K562 (cell line): ENCODE measurements around the gene ADORA1. TPM values are rescaled to one million over a fixed set of nuclear protein-coding genes. Genes with fewer than 3 reads are reported as not detected.

Source experiments
- ATAC-seq: fragments of 200-7000 bp; cut with Tn5 transposase; 3 replicates; pipeline ENCODE4 v1.9.1; 2020; ENCODE audit warnings: moderate library complexity
- BruUV-seq: library from RNA; stranded (reverse); fragments of 400-500 nt; replicated peaks from 2 replicates; lab custom pipeline; 2021; lab: Mats Ljungman, UMichigan
- CTCF ChIA-PET: fragments of 300-600 bp; formaldehyde crosslinking; extraction: SDS; loops from one replicate; lab custom pipeline; 2021; ENCODE audit warnings: low intra/inter-chr PET ratio; lab: Yijun Ruan, JAX
- POLR2A ChIA-PET: fragments of 300-600, 350-650 bp; sonication (Branson Sonifier 250); formaldehyde crosslinking; extraction: SDS; loops from one replicate; lab custom pipeline; 2021; ENCODE audit warnings: antibody characterized with exemption, inconsistent platforms; lab: Yijun Ruan, JAX
- DNase-seq, 4 experiments: peaks; one replicate each; pipeline versions ENCODE4 v3.0.0 to v3.0.0-alpha.2; 2011 to 2018; ENCODE audit warnings: low spot score in 3 of 4, mixed read lengths in 3 of 4; ENCODE audit errors: extremely low read depth in 1 of 4
- FAIRE-seq: peaks from 2 replicates; lab custom pipeline; 2011; peaks lifted over from hg19 to GRCh38; lab: Jason Lieb, UNC
- H2AFZ ChIP-seq: 2 replicates; pipeline ENCODE4 v1.6.0; 2011; ENCODE audit warnings: low read depth, low read length, control low read depth, inconsistent platforms
- H3K27ac ChIP-seq: fragments of 200-600 bp; 3 replicates; pipeline ENCODE4 v1.8.0; 2011; ENCODE audit warnings: low read depth, mild to moderate bottlenecking, control low read depth, inconsistent platforms, low read length, moderate library complexity, mixed read lengths; ENCODE audit errors: extremely low read depth
- H3K27me3 ChIP-seq, 2 experiments: fragments of 300-600 bp in 1 of 2; 2 replicates in 1 of 2; 3 replicates in 1 of 2; pipeline versions ENCODE4 v1.6.0 to v1.8.0; 2011; ENCODE audit warnings: inconsistent platforms in 2 of 2, low read length in 2 of 2, mild to moderate bottlenecking in 1 of 2, mixed read lengths in 1 of 2, moderate library complexity in 1 of 2; ENCODE audit not compliant: control insufficient read depth in 2 of 2, insufficient read depth in 2 of 2
- H3K36me3 ChIP-seq: fragments of 300-600 bp; 3 replicates; pipeline ENCODE4 v1.8.0; 2011; ENCODE audit warnings: mild to moderate bottlenecking, low read length, inconsistent platforms; ENCODE audit not compliant: control insufficient read depth, insufficient read depth
- H3K4me1 ChIP-seq, 2 experiments: fragments of 200-600 bp in 1 of 2; replicated peaks in 1 of 2; 2 replicates in 1 of 2; 3 replicates in 1 of 2; pipeline versions ENCODE4 v1.5.1 to v1.8.0; 2011; ENCODE audit warnings: inconsistent platforms in 2 of 2, low read length in 2 of 2, mild to moderate bottlenecking in 1 of 2, mixed read lengths in 1 of 2, moderate library complexity in 1 of 2; ENCODE audit not compliant: control insufficient read depth in 2 of 2, insufficient read depth in 2 of 2
- H3K4me2 ChIP-seq: 2 replicates; pipeline ENCODE4 v1.6.1; 2011; ENCODE audit warnings: low read length, control low read depth, inconsistent platforms, mixed read lengths; ENCODE audit not compliant: insufficient read depth
- H3K4me3 ChIP-seq: fragments of 200-600 bp; sonication (generic), shearing (Covaris generic); 2 replicates; pipeline ENCODE4 v1.5.1; 2016; ENCODE audit warnings: control low read depth, inconsistent platforms
- H3K79me2 ChIP-seq: fragments of 200-600 bp; 3 replicates; pipeline ENCODE4 v1.8.0; 2011; ENCODE audit warnings: low read length, inconsistent platforms; ENCODE audit not compliant: control insufficient read depth, insufficient read depth
- H3K9ac ChIP-seq, 2 experiments: 2 replicates each; pipeline versions ENCODE4 v1.6.0 to v1.6.1; 2011; ENCODE audit warnings: low read depth in 2 of 2, low read length in 2 of 2, control low read depth in 1 of 2, inconsistent platforms in 1 of 2, mild to moderate bottlenecking in 1 of 2, mixed read lengths in 1 of 2; ENCODE audit not compliant: insufficient read depth in 1 of 2
- H3K9me1 ChIP-seq: one replicate; pipeline ENCODE4 v1.6.0; 2011; ENCODE audit warnings: inconsistent platforms, mild to moderate bottlenecking, low read length, moderate library complexity; ENCODE audit not compliant: control insufficient read depth, insufficient read depth
- H3K9me3 ChIP-seq: replicated peaks from 2 replicates; pipeline ENCODE4 v1.5.1; 2011; ENCODE audit warnings: low read depth, low read length, inconsistent platforms; ENCODE audit not compliant: control insufficient read depth, insufficient read depth
- H4K20me1 ChIP-seq: replicated peaks from 2 replicates; pipeline ENCODE4 v1.6.1; 2011; ENCODE audit warnings: low read length, inconsistent platforms, mixed read lengths; ENCODE audit not compliant: control insufficient read depth, insufficient read depth
- ADNP ChIP-seq: fragments of 200-800 bp; sonication (Bioruptor generic); IDR thresholded peaks from 2 replicates; pipeline ENCODE4 v1.6.1; 2016; ENCODE audit warnings: missing genetic modification characterization, missing compliant biosample characterization
- KLF16 ChIP-seq: IDR thresholded peaks from 2 replicates; pipeline ENCODE4 v1.6.1; 2016; ENCODE audit warnings: antibody characterized with exemption
- RAD51 ChIP-seq: fragments of 450-650 bp; IDR thresholded peaks from 2 replicates; pipeline ENCODE4 v1.7.1; 2016; ENCODE audit warnings: low read depth, mild to moderate bottlenecking, borderline replicate concordance
- RB1 ChIP-seq: fragments of 450-650 bp; IDR thresholded peaks from 2 replicates; pipeline ENCODE4 v1.6.1; 2017; ENCODE audit warnings: low read depth, mild to moderate bottlenecking
- ZBED1 ChIP-seq: IDR thresholded peaks from 2 replicates; pipeline ENCODE4 v1.6.1; 2014
- ZSCAN29 ChIP-seq: fragments of 450-650 bp; IDR thresholded peaks from 2 replicates; pipeline ENCODE4 v1.6.1; 2017
- WGBS: fragments of 100-300 bp; shearing (Covaris generic); methylation state at CpG from one replicate; pipeline ENCODE4 v1.1.6; 2016; ENCODE audit warnings: low coverage, mixed read lengths; ENCODE audit not compliant: insufficient coverage; ENCODE audit errors: missing lambda C conversion rate; 5-methylcytosine and 5-hydroxymethylcytosine counted together
- in situ Hi-C: fragments of 300-500 bp; cut with MboI; formaldehyde crosslinking; loops from 4 replicates; pipeline ENCODE4 v1.15.0; 2018; ENCODE audit warnings: inconsistent platforms, mixed read lengths
- intact Hi-C: fragments of 100-400 bp; cut with micrococcal nuclease; formaldehyde crosslinking; loops from 2 replicates; pipeline ENCODE4 v1.14.2; 2022
- polyA plus RNA-seq, 8 experiments: library from polyadenylated mRNA; depleted of rRNA in 4 of 8; stranded (reverse) in 5 of 8; unstranded in 3 of 8; fragments of >200 nt; fragmentation: Nextera tagmentation in 2 of 8; fragmentation: Illumina TruSeq in 1 of 8; extraction: Ambion mirVana in 2 of 8; extraction: Trizol in 1 of 8; gene quantifications; 2 replicates each; pipeline versions ENCODE4 v1.2.1 to v1.2.3, GENCODE V29; 2011 to 2014; ENCODE audit warnings: inconsistent platforms in 1 of 8, missing spikeins in 1 of 8
- total RNA-seq, 7 experiments: library from RNA; depleted of rRNA in 6 of 7; stranded (reverse); fragments of >200 nt in 6 of 7; fragmentation: Illumina TruSeq in 2 of 7; extraction: Trizol in 2 of 7; gene quantifications; 2 replicates each; pipeline versions ENCODE4 v1.2.1 to v1.2.3, GENCODE V29; 2011 to 2021; ENCODE audit warnings: low replicate concordance in 1 of 7
- TF ChIP-seq, protein P1 (sequence below): sonication (generic); formaldehyde crosslinking; IDR thresholded peaks from 2 replicates; pipeline ENCODE4 v1.5.0; 2020; ENCODE audit warnings: missing genetic modification reagents
- TF ChIP-seq, protein P2 (sequence below), 2 experiments: fragments of 450-650 bp in 1 of 2; sonication (generic) in 1 of 2; formaldehyde crosslinking; conservative IDR thresholded peaks; 2 replicates each; pipeline versions ENCODE4 v1.4.0 to v1.8.1; 2020 to 2022; ENCODE audit warnings: mild to moderate bottlenecking in 1 of 2, missing genetic modification reagents in 1 of 2
- TF ChIP-seq, protein P3 (sequence below): fragments of 450-650 bp; formaldehyde crosslinking; IDR thresholded peaks from 2 replicates; pipeline ENCODE4 v1.4.0; 2022; ENCODE audit warnings: mild to moderate bottlenecking, moderate library complexity

The ADORA1 gene
- total and polyA plus RNA-seq, 9 of the 15 experiments (the other 6 are each of a cell fraction or from before 2014, with no cell fraction given) = not detected

DNA sequence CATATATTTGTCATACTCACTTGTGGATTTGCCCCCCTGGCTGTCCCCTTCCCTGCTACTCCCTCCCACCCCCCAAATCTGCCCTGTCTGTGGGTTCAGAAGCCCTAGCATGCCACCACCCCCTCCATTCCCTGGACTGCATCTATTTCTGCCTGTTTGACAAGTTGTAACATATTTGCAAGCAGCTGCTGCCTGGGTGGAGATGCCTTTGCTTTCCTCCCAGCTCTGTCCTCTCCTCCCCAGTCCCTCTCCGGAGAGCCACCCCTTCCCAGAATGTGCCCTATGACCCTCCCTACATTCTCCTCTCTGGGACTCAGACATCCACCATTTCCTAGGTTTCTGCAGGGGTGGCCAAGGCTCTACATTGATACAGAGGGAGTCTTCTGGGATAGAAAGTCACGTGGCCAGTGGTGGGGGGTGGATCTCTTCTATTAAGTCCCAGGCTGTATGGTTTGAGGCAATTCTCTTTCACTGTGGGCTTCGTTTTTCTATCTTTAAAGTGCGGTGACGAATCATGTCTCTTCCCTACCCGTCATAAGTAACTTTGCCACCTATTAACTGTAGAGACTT is 35.7 kb upstream of the ADORA1 start:
- intact Hi-C loops (no loop called here), in situ Hi-C loops (no loop called here)
- no TSS peak for BruUV-seq
- no peaks in the 10 kb centered on the region for H4K20me1 ChIP-seq
- H3K9ac ChIP-seq = no peak overlapping the region
- TF ChIP-seq, protein P1, sequence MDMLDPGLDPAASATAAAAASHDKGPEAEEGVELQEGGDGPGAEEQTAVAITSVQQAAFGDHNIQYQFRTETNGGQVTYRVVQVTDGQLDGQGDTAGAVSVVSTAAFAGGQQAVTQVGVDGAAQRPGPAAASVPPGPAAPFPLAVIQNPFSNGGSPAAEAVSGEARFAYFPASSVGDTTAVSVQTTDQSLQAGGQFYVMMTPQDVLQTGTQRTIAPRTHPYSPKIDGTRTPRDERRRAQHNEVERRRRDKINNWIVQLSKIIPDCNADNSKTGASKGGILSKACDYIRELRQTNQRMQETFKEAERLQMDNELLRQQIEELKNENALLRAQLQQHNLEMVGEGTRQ (CRISPR knock-in tag) = 0 out of 2 replicates have a peak, but pooled peaks have one; percentile 38
- TF ChIP-seq RAD51 = peak; percentile 40; the same call in 1 of the 2 replicates
- no peak for TF ChIP-seq KLF16
- TF ChIP-seq RB1 = no peak
- no peak for TF ChIP-seq ZBED1
- TF ChIP-seq, protein P2, sequence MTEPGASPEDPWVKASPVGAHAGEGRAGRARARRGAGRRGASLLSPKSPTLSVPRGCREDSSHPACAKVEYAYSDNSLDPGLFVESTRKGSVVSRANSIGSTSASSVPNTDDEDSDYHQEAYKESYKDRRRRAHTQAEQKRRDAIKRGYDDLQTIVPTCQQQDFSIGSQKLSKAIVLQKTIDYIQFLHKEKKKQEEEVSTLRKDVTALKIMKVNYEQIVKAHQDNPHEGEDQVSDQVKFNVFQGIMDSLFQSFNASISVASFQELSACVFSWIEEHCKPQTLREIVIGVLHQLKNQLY (CRISPR knock-in tag; conservative IDR thresholded peaks at IDR 0.05) = no peak
- TF ChIP-seq ZSCAN29 = no peak
- TF ChIP-seq, protein P3, sequence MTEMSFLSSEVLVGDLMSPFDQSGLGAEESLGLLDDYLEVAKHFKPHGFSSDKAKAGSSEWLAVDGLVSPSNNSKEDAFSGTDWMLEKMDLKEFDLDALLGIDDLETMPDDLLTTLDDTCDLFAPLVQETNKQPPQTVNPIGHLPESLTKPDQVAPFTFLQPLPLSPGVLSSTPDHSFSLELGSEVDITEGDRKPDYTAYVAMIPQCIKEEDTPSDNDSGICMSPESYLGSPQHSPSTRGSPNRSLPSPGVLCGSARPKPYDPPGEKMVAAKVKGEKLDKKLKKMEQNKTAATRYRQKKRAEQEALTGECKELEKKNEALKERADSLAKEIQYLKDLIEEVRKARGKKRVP (CRISPR knock-in tag) = no peak
- no peak for TF ChIP-seq ADNP (tag)
- no peak overlapping the region for H3K27ac ChIP-seq
- H3K9me1 ChIP-seq = no peaks in the 10 kb centered on the region
- POLR2A ChIA-PET = interaction anchor here (0.7 kb wide), 2 partner anchors 36 to 66 kb away, joined by 3 read pairs; no protein-coding TSS in a partner anchor
- ATAC-seq (no peak), FAIRE-seq (no peak), DNase-seq (no peak)
- H3K79me2 ChIP-seq = no peaks in the 10 kb centered on the region
- 0% methylated on average over 6 of the region's 6 CpGs for WGBS
- CTCF ChIA-PET = no interaction called here
- peaks cover 18 to 35% of the 10 kb centered on the region in 2 experiments for H3K27me3 ChIP-seq
- H3K4me3 ChIP-seq = no peak overlapping the region
- H3K9me3 ChIP-seq = no peaks in the 10 kb centered on the region
- H3K36me3 ChIP-seq = no peaks in the 10 kb centered on the region
- H2AFZ ChIP-seq = no peak overlapping the region
- no peak overlapping the region for H3K4me2 ChIP-seq
- no peaks in the 10 kb centered on the region for H3K4me1 ChIP-seq
